NK-92 (cell line): ENCODE results near the gene ZNF440.

ENCODE experiments used
- DNase-seq: peaks from one replicate; lab custom pipeline; 2025; ENCODE audit not compliant: unreplicated experiment; lab: John Stamatoyannopoulos, UW

Gene ZNF440

DNA sequence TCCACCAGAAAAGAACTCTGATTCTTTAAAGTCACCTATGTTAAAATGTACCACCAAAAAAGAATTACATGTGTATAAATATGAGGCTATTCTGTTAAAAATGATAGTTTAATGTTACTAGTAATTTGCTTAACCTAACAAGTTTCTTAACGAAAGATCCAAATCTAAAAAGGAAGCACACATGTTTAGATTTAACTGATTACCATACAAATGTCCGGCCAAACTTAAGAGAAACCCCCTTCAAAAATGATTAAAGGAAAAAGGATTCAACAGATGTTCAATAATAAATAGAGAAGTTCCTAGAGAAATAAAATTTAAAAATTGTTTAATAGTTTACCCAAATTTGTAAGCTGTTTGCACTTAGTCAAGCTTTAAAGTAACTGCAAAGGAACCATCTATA lies 68.5 kb downstream of the ZNF440 start:
- no peak for DNase-seq
